DOHH2 (cell line): ENCODE data around the gene TTC28.

Source experiments
- H3F3A ChIP-seq: fragments of 200-600 bp; sonication (generic), shearing (Covaris generic); 2 replicates; pipeline ENCODE4 v1.6.0; 2016; ENCODE audit warnings: antibody characterized with exemption, mild to moderate bottlenecking; ENCODE audit not compliant: control insufficient read depth, insufficient read depth
- H3K27ac ChIP-seq: fragments of 200-600 bp; sonication (generic); 2 replicates; pipeline ENCODE4 v1.5.1; 2014; ENCODE audit warnings: low read depth, mild to moderate bottlenecking, low read length, moderate library complexity
- H3K27me3 ChIP-seq: fragments of 200-600 bp; sonication (generic); 2 replicates; pipeline ENCODE4 v1.6.1; 2014; ENCODE audit warnings: mild to moderate bottlenecking, low read length, mixed read lengths; ENCODE audit not compliant: control insufficient read depth
- H3K36me3 ChIP-seq: fragments of 200-600 bp; sonication (generic); 2 replicates; pipeline ENCODE4 v1.6.1; 2014; ENCODE audit warnings: mild to moderate bottlenecking, low read length, moderate library complexity, mixed read lengths; ENCODE audit not compliant: control insufficient read depth
- H3K4me1 ChIP-seq: fragments of 200-600 bp; sonication (generic); 2 replicates; pipeline ENCODE4 v1.6.1; 2014; ENCODE audit warnings: mild to moderate bottlenecking, low read length, mixed read lengths; ENCODE audit not compliant: control insufficient read depth
- H3K4me2 ChIP-seq: fragments of 200-600 bp; sonication (generic); 2 replicates; pipeline ENCODE4 v1.6.0; 2014; ENCODE audit warnings: mild to moderate bottlenecking, low read length, moderate library complexity
- H3K4me3 ChIP-seq: fragments of 200-600 bp; sonication (generic); 2 replicates; pipeline ENCODE4 v1.5.1; 2014; ENCODE audit warnings: mild to moderate bottlenecking, low read length, mixed read lengths
- H3K79me2 ChIP-seq: fragments of 200-600 bp; sonication (generic); 2 replicates; pipeline ENCODE4 v1.6.1; 2014; ENCODE audit warnings: mild to moderate bottlenecking, low read length, mixed read lengths; ENCODE audit not compliant: control insufficient read depth
- H3K9me2 ChIP-seq: fragments of 200-600 bp; sonication (generic); replicated peaks from 2 replicates; pipeline ENCODE4 v1.6.1; 2014; ENCODE audit warnings: mild to moderate bottlenecking, low read length, mixed read lengths; ENCODE audit not compliant: control insufficient read depth
- H3K9me3 ChIP-seq: fragments of 200-600 bp; sonication (generic); 2 replicates; pipeline ENCODE4 v1.6.1; 2014; ENCODE audit warnings: antibody characterized with exemption, low read length, mixed read lengths; ENCODE audit not compliant: control insufficient read depth, insufficient read depth
- H4K20me1 ChIP-seq: fragments of 200-600 bp; sonication (generic); 2 replicates; pipeline ENCODE4 v1.6.0; 2014; ENCODE audit warnings: low read depth, mild to moderate bottlenecking, antibody characterized with exemption, low read length, moderate library complexity; ENCODE audit not compliant: control insufficient read depth, insufficient read depth
- CTCF ChIP-seq: fragments of 200-600 bp; sonication (generic); IDR thresholded peaks from one replicate; pipeline ENCODE4 v1.5.1; 2014; ENCODE audit warnings: antibody characterized with exemption, mild to moderate bottlenecking, low read depth, low read length; ENCODE audit not compliant: poor library complexity, severe bottlenecking
- EZH2phosphoT487 ChIP-seq: fragments of 200-600 bp; sonication (generic); IDR thresholded peaks from 2 replicates; pipeline ENCODE4 v1.6.1; 2017; ENCODE audit warnings: borderline replicate concordance, mild to moderate bottlenecking, antibody characterized with exemption, low read length, moderate library complexity, mixed read lengths

TTC28 gene

DNA sequence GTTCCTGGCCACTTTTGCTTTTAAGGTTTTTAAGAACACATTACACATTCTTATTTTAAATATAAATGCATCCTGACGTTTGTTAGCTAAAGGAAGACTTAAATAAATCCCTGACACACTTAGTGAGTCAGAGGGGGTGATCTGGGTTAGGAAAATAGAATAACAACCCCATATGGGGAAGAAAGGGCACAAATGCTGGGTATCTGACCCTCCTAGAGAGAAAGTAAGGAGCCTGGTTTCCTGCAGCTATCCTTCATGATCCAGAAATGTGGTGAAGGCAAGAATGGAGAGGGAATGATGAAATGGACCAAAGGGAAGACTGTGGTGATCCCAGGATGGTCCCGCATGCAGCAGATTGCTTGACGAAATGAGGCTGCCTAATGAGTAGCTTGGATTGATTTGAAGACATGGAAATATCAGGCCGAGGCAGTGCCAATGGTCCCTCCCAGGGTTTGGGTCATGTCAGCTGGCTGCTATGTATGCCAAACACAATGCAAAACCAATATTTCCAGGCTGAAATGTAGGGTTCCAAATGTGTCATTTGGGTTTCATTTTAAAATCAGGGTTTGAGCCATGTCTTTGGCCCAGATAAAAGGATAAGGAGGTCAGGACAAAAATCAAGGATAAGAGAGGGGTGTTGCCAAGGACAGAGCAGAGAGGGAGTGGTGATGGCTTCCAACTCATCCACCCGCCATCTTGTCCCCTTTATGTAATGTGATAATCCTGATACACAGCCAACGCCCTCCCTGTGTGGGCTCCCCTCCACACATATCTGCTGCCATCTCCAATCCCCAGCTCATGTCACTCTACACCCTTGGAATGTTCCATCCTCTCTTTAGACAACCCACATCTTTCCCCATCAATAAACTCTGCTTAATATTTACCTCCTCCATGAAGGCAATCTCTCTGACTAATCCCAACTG lies 625.5 kb downstream of the TTC28 start:
- Histone ChIP-seq H3K36me3 (no peaks in the 10 kb centered on the region), H3K4me3 (no peak overlapping the region), H3F3A (no peaks in the 10 kb centered on the region), H4K20me1 (no peaks in the 10 kb centered on the region), H3K27me3 (peaks cover 11% of the 10 kb centered on the region; the same call in 1 of the 2 replicates), H3K27ac (no peak overlapping the region), H3K4me1 (no peaks in the 10 kb centered on the region), H3K9me3 (no peaks in the 10 kb centered on the region), H3K9me2 (no peaks in the 10 kb centered on the region), H3K4me2 (no peak overlapping the region), H3K79me2 (no peaks in the 10 kb centered on the region)
- TF ChIP-seq CTCF (no peak), EZH2phosphoT487 (no peak)

DNA sequence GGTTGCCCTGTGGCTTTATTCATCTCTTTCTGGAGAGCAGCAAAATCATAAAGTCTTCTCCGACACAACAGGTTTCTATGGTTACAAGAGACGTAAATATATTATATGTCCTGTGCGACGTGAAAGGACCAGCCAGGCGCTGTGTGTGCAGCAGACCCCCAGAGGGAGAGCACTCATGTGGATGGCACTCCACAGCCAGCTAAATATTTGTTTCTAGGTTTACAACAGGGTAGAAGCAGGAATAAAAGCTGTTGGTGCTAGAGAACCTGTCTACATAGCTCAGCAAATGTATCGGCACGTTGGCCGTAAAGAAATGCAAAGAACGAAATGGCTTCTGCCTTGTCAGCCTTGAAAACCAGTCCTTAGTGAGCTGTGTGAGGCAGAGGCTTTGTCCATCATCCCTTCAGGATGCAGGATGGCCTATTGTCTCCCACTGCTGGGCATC lies 626.8 kb downstream of the TTC28 start:
- no peaks in the 10 kb centered on the region for H3K9me3 ChIP-seq

GRCh38 chr22:28051787-28052356 lies 627.8 kb downstream of the TTC28 start:
- Histone ChIP-seq H4K20me1 (no peaks in the 10 kb centered on the region), H3K36me3 (no peaks in the 10 kb centered on the region), H3K9me2 (no peaks in the 10 kb centered on the region), H3K4me2 (no peak overlapping the region), H3K79me2 (no peaks in the 10 kb centered on the region), H3K4me3 (no peak overlapping the region), H3K27me3 (peaks cover 5% of the 10 kb centered on the region; the same call in 1 of the 2 replicates), H3F3A (no peaks in the 10 kb centered on the region), H3K4me1 (no peaks in the 10 kb centered on the region), H3K9me3 (no peaks in the 10 kb centered on the region), H3K27ac (no peak overlapping the region)
- TF ChIP-seq EZH2phosphoT487 (no peak), CTCF (peak; percentile 74)

More for the DNA sequence above, 626.8 kb downstream of the TTC28 start:
- peaks cover 7% of the 10 kb centered on the region; the same call in 1 of the 2 replicates for H3K27me3 ChIP-seq
- TF ChIP-seq EZH2phosphoT487: no peak
- TF ChIP-seq CTCF: no peak
- no peaks in the 10 kb centered on the region for H3F3A ChIP-seq
- H3K9me2 ChIP-seq: no peaks in the 10 kb centered on the region
- no peak overlapping the region for H3K4me3 ChIP-seq
- no peak overlapping the region for H3K4me2 ChIP-seq
- H3K79me2 ChIP-seq: no peaks in the 10 kb centered on the region
- no peaks in the 10 kb centered on the region for H3K36me3 ChIP-seq
- no peaks in the 10 kb centered on the region for H3K4me1 ChIP-seq
- H3K27ac ChIP-seq: no peak overlapping the region
- no peaks in the 10 kb centered on the region for H4K20me1 ChIP-seq
